CD4-positive, alpha-beta T cell treated with Interleukin-1 beta for 1 hour (primary cell): Measurements from ENCODE around the gene ATG7.

Source experiments
- DNase-seq, 2 donors: peaks; one replicate each; pipeline ENCODE4 v3.0.0-alpha.2; 2020 to 2022

ATG7 gene

DNA sequence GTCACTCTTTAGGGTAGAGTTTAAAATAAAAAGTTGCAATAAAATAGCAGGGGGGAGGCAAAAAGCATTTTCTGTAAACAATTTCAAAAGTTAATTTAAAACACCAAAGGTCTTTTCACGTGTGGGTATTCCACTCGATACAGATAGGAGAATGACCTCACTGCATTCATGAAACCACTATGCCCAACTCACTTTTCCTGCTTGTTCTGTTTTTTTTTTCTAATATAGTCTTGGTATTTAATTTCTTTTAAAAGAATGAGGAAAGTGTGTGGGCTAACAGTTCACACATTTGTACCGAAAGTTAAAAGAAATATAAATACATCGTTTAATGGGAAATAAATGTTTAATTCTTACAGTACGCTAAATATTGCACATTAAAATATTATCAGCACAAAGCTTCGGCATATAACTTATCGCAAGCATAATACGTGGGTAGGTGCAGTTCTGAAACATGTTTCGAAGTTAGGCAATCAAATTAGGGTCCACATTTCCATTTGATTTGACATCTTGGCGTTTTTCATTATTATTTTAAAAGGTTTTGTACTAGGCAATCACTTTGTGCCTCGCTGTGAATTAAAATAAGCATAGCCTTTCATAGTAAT, 330.1 kb downstream of the ATG7 start:
- DNase-seq: no peak

DNA sequence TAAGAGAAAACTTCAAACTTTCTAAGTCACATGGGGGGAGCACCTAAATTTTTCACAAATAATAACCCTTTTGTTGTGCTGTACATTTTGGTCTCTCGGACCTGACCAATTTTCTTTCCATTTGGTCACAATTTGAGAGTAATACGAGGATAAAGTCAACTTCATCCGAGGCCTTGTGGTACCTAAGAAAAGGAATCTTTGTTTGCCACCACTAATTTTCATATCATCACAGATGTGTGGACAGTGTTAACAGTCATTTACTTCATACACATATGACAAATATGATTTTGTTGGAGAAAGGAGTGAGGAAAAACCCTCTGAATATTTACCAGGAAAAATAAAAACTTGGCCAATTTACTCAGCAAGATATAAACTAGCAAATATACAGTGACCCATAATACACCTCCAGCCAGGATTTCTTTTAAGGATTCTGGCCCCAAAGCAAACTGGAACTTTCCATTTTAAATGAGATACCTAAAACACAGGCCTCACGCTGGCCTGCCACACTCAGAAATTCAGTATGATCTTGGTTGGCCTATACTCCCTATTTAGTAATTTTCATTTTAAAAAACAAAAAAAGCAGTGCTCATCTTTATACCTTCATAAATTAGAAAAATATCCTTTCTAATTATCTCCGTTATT, 330.8 kb downstream of the ATG7 start:
- no peak for DNase-seq

DNA sequence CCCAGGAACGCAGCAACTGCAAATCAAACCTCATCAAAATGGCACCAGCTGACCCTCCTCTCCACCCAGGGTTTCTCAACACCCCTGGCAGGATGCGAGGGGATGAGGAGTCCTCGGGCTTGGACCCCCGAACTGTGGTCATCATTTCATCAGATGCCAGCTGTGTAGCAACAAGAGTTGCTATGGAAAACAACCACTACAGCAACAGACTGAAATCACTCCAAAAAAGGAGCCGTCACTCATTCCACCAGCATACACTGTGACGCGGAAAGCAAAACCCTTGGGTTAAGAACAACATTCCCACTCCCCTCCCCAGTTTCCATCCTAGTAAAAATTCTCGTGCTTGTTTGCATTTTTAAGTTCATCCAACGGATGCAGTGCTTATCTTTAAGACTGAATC, 331.4 kb downstream of the ATG7 start:
- DNase-seq: no peak

DNA sequence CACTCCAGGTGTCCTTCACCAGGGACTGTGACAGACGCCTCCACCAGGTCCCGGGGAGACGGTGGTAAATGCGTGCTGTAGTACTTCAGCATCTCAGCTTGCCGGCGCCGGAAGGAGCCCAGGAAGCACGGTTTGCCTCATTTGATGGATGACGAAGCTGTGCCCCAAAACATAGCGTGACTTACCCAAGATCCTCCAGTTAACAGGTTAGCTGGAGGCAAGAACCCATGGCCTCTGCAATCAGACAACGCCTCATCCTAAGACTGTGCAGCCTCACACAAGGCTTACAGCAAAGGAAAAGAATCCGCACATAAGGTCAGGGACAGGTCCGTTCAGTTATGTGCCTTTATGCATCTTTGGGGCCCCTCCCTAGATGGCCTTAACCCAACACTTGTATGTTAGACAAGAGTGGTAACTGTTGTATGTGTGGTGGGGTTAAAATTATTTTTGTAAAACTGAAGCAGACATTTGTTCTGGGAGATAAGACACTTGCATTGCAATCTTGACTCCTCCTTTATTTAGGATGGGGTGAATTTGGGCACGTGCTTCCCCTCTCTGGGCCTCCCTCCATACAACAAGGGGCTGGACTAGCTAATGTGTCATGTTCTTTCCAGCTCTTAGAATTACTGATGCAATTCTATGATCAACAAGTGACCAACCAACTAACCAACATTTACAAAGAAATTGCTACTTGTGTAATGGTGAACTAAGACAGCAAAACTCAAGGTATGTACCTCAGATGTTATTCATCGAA, 332.1 kb downstream of the ATG7 start:
- DNase-seq: no peak

DNA sequence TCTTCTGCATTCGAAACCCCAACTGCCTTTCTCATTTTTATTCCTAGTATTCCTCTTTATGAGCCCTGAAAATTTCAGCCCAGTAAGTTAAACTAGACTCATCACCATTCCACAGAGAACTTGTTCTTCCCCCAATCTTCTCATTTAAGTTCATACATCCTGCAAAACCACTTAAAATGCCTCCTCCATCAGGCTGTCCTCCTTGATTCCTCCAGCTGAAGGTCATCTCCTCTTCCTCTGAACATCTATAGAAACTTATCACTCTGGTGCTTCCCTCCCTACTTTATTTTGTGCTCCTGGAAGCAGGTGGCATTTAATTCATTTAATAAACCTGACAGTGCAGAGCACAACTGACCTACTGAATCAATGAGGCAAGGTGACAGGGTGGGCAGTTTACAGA, 333.2 kb downstream of the ATG7 start:
- no peak for DNase-seq

DNA sequence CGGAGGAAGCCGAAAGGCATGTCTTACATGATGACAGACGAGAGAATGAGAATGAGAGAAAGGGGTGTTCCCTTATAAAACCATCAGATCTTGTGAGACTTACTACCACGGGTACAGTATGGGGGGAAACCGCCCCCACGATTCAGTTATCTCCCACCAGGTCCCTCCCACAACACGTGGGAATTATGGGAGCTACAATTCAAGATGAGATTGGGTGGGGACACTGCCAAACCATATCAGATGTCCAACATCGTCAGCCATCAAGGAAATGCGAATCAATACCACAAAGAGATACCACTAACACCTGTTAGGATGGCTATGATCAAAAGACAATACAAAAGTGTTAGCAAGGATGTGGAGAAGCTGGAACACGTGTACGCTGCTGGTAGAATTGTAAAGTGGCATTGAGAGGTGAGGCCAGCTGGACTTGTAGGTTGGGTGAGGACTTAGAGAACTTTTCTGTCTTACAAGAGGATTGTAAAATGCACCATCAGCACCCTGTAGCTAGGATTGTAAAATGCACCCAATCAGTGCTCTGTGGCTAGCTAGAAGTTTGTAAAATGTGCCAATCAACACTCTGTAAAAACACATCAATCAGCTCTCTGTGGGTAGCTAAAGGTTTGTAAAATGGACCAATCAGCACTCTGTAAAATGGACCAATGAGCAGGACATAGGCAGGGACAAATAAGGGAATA, 334.0 kb downstream of the ATG7 start:
- DNase-seq: no peak

DNA sequence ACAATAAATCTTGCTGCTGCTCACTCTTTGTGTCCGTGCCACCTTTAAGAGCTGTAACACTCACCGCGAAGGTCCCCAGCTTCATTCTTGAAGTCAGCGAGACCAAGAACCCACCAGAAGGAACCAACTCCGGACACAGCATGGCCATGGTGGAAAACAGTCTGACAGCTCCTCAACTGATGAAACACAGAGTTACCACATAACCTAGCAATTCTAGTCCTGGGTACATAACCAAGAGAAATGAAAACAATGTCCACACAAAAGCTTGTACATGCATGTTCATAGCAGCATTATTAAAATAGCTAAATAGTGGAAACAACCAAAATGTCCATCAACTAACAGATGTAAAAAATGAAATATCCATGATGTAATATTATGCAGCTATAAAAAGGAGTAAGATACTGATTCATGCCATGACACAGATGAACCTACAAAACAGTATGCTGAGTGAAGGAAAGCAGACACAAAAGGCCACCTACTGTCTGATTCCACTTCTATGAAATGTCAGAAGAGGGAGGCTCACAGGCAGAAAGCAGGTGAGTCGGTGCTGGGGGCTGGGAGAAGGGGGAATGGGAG, 334.8 kb downstream of the ATG7 start:
- DNase-seq: no peak
